ENCODE measurements around the gene DAPK2.

- TF ChIP-seq EZH2 (IDR thresholded peaks at IDR 0.05; ENCODE audit: insufficient read depth, poor library complexity, severe bottlenecking) (no peak), EZH2phosphoT487 (IDR thresholded peaks at IDR 0.05; ENCODE audit: insufficient read depth, low read depth) (no peak)
Observed at GRCh38 chr15:63900306-63900705, 146.0 kb downstream of the DAPK2 start.

All from GM23248 (cell line).